Stimulated activated CD4-positive, alpha-beta T cell treated with anti-CD3 and anti-CD28 coated beads, Interleukin-2, amount 100 ng/mL, for 4 hours (primary cell): Measurements from ENCODE around the gene PIKFYVE.
A peak's percentile ranks its signal among the peaks of the same experiment; 100 is the strongest.
"Not testable (repeated sequence)": the region's sequence is repeated elsewhere in the genome, so short reads cannot be mapped to it uniquely, and the experiment has no call there.

ENCODE experiments used
- DNase-seq: peaks from one replicate; pipeline ENCODE4 v3.0.0-alpha.2; 2020; ENCODE audit warnings: low read depth

The PIKFYVE gene

DNA sequence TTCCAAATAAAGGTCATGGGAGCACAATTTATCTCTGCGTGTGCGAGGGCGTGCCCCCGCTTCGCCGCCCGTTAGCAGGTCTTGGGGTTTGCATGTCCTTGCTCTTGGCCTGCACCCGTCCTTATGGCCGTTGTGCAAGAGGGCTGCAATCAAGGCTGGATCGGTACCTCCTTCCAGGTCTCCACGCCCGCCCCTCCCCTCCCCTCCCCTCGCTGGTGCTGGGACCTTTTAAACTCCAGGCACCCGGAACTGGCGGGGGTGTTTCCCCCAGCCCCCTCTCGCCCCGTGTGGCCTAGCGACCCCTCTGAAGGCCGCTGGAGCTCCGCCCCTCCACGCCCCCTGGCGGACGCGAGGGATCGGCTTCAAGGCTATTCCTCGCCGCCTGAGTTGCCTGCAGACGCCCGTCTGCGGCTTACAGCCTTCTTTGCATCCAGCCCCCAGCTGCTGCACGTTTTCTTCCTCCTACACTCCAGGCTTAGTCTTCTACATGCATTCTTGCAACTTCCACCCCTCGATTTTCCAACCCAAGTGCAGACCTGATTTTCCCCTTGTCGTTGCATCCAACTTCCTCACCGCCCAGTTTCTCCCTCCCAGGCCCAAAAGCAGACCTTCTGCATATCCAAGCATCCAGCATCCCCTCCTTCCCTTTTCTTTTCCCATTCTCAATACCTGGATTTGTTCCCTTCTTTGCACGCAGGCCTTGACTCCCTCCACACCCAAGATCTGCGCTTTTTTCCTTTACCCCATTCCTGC, 11.8 kb upstream of the PIKFYVE start:
- peak; percentile 58 for DNase-seq

DNA sequence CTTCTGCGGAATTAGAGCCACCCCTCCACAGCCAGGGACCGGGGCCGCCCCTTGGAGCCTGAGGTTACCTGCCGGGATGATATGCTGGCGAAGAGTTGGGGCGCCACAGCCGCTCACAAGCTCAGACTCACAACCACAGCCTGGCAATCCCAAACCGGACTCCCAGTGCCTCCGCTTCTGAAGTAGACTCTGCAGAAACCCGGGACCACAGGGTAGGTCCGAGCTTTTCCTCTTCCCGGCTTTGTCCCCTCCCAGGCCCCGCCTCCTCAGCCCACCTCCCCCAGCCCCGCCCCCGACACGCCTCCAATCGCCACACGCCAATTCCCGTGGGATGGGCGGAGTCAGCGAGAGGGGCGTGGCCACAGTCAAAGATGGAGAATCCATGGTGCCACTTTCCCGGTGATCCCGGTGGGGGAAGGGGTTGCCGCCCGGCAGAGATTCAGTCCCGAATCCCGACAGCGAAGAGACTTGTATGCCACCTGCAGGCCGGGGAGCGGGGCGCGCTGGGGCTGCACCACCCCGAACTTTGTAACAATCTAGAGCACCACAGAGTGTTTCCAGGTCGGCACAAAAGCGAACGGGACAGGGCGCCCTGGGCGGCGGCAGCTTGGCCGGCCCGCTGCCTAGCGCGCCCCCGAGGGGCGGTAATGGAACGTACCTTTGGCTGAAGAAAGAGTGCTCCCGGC, 11.0 kb upstream of the PIKFYVE start, which contains the start of gene IDH1:
Gene IDH1 (minus strand): TSS at position 201 of the 686 bp plus-strand sequence. CDS start 3,520 bp downstream, outside the sequence.
- peak; percentile 84 for DNase-seq

DNA sequence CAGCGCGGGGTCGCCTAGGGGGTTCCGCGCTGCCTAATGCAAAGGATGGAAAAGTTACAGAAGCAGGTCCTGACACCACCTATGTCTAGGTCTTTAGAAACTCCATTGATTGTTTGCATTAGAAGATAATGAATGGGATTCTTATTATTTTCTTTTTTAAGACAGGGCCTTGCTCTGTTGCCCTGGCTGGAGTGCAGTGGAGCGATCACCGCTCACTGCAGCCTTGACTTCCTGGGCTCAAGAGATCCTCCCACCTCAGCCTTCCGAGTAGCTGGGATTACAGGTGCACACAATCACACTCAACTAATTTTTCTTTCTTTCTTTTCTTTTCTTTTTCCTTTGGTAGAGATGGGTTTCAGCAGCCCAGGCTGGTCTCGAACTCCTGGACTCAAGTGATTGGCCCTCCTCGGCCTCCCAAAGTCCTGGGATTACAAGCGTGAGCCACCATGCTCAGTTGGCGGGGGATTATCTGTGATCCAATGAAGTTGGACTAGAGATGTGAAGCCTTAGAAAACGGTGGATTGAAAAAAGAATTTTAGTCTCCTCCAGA, 10.4 kb upstream of the PIKFYVE start:
- no peak for DNase-seq

DNA sequence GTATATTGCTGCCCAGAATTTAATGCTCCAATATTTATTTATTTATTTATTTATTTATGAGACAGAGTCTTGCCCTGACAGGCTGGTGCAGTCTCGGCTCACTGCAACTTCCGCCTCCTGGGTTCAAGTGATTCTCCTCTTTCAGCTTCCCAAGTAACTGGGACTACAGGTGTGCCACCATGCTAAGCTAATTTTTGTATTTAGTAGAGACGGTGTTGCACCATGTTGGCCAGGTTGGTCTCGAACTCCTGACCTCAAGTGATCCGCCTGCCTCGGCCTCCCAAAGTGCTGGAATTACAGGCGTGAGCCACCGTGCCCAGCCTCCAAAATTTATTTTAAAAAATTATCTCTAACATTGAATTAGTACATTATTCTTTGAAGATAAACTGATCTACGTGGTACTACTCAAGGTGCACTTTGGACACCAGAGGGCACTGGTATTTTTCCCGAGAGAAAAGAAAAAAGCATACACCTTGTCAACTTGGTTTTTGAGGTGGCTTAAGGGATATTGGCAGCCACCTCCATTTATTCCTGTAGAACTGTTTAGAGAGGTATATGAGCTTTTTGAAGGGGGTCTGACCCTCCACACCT, 9.8 kb upstream of the PIKFYVE start:
- no peak for DNase-seq

DNA sequence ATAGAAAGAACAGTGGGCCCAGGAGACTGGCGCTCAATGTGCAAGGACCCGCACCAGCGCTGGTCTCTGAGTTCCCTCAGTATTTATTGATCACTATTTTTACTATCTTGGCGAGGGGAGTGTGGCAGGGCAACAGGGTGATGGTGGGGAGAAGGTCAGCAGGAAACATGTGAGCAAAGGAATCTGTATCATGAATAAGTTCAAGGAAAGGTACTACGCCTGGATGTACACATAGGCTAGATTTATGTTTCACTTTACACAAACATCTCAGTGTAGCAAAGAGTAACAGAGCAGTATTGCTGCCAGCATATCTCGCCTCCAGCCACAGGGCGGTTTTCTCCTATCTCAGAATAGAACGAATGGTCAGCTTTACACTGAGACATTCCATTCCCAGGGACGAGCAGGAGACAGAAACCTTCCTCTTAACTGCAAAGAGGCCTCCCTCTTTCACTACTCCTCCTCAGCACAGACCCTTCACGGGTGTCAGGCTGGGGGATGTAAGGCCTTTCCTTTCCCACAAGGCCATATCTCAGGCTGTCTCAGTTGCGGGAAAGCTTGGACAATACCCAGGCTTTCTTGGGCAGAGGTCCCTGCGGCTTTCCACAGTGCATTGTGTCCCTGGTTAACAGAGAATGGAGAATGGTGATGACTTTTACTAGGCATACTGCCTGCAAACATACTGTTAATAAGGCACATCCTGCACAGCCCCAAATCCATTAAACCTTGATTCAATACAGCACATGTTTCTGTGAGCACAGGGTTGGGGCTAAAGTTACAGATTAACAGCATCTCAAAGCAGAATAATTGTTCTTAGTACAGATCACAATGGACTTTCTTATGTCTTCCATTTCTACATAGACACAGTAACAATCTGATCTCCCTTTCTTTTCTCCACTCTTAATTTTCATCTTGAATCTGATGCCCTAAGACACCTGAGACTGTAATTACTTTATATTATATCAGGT, 8.9 kb upstream of the PIKFYVE start:
- not testable (repeated sequence) for DNase-seq

DNA sequence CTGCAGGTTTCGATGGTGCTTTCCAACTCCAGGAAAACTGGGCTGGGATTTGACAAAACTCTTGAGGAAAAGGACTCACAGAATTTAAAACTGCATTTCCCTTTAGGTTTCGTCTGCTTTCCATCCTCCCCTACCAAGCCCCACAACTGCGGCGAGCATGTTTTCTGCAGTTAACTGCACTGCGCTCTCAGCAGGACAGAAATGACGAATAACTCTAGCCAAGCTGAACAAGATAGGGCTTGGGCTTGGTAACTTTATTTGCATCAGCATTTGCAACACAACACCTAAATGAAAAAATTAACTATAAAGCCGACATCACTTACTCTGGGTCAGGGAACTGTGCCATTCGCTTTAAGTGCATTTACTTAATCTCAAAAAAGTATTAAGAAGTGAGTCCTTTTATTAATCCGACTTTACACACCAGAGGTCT, 669 bp upstream of the PIKFYVE start:
- no peak for DNase-seq

DNA sequence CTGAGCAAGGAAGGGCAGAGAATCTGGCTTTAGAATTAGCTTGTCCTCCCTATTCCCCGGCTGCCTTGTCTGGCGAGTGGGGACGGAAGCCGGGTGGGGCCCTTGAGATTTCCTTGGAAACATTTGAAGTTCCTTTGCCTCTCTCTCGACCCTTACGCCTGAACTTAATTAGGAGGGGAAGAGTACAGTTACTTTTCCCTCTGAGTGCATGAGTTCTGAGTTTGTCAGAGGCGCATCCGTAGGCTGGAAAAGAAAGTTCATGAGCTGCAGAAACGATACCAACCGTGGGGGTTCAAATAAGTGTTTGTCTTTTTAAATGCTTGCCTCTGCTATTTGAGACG, 468 bp downstream of the PIKFYVE start:
- no peak for DNase-seq

DNA sequence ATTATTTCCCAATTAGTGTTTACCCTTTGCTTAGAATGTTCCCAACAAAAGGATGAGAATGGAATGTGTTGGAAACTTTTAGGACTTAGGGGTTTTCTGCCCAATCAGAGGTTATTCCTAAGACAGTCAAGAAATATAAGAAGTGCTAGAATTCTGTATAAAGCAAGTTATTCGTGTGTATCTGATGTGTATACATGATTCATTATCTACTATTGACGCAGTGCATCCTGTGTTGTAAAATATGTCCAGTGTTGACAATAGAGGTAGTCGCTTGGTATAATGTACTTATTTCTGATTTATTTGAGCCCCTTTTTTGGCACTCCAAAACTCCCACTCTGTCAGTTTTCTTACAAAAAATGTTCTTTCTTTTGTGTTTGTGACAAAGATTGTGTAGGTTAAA, 881 bp downstream of the PIKFYVE start:
- no peak for DNase-seq

DNA sequence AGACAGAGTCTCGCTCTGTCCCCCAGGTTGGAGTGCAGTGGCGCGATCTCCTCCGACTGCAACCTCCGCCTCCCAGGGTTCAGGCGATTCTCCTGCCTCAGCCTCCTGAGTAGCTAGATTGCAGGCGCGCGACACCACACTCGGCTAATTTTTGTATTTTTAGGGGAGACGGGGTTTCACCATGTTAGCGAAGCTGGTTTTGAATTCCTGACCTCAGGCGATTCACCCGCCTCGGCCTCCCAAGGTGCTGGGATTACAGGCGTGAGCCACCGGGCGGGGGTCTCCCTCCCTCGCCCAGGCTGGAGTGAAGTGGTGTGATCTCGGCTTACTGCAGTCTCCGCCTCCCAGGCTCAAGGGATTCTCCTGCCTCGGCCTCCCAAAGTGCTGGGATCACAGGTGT, 1.5 kb downstream of the PIKFYVE start:
- not testable (repeated sequence) for DNase-seq

DNA sequence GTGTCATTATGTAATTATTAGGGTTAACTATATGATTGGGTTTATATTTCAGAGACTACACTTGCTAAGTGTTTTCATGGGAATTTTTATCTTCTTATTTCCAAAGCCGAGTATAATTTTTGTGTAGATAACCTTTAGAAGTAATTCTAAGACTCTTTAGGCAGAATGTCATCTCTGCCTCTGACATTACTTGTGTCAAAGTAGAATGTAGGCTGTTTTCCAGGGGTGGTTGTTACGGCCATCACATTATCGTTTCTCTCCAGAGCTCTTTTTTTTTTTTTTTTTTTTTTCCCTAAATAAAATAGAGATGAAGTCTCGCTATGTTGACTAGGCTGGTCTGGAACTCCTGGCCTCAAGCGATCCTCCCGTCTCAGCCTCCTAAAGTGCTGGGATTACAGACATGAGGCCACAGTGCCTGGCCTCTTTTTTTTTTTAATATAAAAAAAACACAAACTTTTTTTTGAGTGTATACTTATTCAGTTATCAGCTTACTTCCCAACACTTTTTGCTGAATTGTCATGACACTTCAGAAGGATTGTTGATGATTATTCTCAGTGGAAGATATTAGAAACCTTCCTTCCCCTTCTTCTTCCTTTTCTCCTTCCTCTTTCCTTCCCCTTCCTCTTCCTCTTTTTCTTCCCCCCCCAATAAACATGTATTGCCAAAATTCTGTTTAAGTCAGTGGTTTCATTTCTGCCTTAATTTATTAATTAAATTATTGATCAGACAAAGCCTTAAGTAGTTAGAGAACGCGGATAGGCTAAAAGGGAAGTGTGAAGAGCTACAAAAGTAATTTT, 2.3 kb downstream of the PIKFYVE start:
- DNase-seq, result no peak

DNA sequence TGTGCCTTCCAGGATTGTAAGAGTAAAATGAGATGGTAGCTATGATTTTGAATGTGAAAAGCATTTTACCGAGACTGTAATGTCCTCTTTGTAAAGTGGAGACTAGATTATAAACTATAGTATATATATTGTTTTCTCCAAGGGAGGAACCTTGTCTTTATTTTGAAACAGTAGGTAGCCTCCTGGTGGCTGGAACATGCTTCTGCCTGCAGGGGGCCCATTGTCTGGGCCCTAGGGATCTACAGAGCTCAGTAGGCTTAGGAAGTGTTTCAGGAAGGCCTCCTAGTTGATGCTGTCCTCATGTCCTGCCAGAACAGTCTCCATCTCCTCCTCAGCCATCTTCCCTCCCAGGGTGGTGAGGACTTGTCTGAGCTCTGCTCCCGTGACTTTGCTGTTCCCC, 3.0 kb downstream of the PIKFYVE start:
- no peak for DNase-seq

DNA sequence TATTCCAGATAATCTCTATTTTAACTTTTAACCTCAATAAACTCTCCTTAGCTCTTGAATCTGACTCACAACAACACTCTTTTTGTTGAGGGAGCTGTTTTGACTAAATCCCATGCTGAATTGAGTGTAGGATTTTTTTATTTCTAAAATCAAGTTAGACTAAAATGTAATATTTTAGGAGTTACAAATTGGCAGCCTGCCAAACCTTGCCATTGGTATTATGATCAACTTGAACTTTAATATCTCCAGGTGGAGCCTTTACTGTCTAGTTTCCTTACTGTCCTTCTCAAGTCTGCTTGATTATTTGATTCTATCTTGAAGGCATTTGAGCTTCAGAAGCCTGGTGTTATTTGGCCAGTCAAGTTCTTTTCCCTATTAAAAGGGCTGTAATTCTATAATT, 8.7 kb downstream of the PIKFYVE start:
- DNase-seq, result no peak

DNA sequence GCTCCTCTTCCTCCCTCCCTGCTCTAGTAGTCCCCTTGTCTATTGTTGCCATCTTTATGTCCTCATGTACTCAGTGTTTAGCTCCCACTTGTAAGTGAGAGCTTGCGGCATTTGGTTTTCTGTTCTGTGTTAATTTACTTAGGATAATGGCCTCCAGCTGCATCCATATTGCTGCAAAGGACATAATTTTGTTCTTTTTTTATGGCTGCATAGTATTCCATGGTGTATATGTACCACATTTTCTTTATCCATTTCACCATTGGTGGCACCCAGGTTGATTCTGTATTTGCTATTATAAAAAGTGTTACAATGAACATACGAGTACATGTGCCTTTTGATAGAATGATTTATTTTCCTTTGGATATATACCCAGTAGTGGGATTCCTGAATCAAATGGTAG, 12.5 kb downstream of the PIKFYVE start:
- DNase-seq, result no peak

DNA sequence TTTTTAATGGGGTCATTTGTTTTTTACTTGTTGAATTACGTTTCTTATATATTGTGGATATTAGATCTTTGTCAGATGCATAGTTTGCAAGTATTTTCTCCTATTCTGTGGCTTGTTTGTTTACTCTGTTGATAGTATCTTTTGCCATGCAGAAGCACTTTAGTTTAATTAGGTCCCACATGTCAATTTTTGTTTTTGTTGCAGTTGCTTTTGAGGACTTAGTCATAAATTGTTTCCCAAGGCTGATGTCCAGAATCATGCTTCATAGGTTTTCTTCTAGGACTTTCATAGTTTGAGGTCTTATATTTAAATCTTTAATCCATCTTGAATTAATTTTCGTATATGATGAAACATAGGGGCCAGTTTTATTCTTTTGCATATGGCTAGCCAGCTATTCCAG, 13.2 kb downstream of the PIKFYVE start:
- DNase-seq, result no peak

DNA sequence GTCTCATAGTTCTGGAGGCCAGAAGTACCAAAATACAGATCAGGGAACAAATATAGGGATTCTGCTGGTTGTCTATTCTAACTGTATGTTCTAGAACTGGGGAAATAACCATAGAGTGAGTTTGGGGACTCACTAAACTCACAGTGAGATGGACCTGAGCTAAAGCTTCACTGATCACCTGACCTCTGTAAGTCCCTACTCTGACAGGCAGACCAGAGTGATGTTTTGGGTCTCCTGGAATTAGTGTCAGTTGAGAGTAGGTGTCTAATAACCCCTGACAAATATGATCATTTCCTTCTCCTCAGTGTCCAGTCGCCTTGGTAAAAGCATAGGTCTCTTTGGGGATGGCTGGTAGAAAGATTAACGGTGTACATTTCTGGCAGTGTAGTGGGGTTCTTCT, 14.2 kb downstream of the PIKFYVE start:
- no peak for DNase-seq

DNA sequence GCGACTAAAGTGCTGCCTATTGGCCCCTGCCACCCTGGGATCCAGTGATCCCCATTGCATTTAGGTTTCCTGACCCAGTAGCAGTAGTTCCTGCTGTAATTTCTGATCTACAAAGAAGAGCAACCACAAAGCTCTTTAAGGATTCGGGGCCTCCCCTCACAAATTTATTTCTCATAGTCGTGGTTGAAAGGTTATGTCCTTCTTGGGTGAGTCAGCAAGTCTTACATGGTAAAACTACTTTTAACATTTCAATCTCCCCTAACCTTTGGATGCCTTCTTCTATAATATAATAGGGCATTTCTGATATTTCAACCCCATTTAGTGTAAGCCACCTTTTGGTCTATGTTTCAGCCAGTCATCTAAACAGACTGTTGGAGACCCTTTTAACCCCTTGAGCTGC, 14.9 kb downstream of the PIKFYVE start:
- no peak for DNase-seq

DNA sequence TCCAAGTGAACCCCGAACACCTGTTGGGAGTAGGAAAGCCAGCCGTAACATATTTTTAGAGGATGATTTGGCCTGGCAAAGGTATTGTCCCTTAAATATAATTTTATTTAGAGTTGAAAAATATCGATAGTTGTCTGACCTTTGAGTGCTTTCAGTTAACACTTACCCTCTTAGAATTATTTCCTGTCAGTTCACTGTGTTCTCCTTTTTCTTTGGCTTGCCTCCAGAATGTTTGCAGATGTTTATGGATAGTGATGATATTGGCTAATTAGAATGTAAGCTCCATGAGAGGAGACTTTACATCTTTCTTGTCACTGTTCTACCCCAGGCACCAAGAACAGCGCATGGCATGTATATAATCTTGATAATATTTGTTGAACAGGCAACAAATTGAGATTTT, 19.8 kb downstream of the PIKFYVE start:
- DNase-seq, result no peak

DNA sequence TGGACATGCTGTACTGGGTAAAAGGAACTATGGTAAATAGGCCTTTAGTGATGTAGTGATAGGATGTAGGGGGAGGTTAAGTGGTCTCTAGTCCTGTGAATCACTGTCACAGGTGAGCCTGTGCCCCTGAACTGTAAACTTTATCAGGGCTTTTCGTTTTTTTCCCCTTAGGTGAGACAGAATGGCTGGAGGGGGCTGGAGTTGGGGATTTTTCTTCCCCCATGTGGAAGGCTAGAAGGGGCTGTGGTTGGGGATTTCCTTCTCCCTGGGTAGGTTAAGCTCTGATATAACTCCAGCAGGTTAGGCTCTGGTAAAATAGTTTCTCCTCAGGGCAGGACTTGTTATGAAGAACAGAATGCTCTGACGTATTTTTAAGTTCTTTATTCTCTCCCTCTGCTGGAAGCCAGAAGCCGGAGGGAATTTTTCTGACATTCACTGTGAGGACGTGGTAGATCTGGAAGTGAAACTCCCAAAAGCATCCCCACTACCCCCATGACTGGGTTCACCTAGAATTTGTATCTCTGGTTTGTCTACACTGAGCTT, 28.5 kb downstream of the PIKFYVE start:
- DNase-seq, result no peak

DNA sequence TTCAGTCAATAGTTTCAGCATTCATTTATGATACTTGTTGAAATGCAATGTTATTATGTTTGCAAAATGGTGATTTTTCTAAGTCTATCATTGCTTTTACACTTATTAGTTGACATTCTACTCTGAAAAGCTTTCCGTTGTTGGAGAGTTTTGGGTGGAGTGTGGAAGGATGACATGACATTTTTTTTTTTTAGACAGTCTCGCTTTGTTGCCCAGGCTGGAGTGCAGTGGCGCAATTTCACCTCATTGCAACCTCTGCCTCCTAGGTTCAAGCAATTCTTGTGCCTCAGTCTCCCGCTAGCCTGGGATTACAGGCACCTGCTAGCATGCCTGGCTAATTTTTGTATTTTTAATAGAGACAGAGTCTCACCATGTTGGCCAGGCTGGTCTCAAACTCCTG, 29.8 kb downstream of the PIKFYVE start:
- DNase-seq, result no peak

DNA sequence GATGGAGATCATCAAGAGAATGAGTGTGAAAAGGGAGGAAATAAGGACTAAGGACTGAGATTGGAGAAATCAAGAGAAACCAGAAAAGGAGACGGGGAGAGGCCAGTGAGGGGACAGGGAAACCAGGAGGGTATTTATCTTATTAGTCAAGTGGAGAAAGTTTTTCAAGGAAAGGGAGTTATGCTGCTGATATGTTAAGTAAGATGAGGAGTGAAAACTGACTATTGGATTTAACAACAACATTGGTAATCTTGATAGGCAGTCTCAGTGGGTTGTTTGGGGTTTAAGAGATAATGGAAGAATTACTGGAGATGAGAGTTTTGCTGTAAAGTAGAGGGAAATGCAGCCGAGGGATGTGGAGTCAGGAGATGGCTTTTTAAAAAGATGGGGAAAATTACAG, 30.6 kb downstream of the PIKFYVE start:
- no peak for DNase-seq

DNA sequence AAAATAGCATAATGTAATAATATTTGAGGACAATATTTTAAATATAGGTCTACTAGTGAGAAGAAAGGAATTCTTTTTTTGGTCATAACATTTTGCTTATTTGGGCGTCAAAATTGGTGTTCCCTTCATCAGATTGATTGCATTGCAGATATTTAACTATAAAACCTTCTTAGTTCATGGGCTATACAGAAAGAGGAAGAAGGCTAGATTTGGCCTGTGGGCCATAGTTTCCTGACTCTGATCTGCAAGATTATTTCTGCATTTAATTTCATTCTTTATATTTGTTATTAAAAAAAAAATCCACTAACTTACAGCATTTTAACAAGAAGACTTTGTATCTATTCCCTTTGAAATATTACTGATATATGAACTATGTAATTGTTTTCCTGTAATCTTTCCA, 31.9 kb downstream of the PIKFYVE start:
- DNase-seq, result no peak
